AG08395 (cell line): ENCODE data around the gene SIMC1.
A peak's percentile ranks its signal among the peaks of the same experiment; 100 is the strongest.

Experiments
- DNase-seq: peaks from one replicate; pipeline ENCODE4 v3.0.0; 2012; ENCODE audit warnings: mixed read lengths, low spot score

SIMC1 gene

DNA sequence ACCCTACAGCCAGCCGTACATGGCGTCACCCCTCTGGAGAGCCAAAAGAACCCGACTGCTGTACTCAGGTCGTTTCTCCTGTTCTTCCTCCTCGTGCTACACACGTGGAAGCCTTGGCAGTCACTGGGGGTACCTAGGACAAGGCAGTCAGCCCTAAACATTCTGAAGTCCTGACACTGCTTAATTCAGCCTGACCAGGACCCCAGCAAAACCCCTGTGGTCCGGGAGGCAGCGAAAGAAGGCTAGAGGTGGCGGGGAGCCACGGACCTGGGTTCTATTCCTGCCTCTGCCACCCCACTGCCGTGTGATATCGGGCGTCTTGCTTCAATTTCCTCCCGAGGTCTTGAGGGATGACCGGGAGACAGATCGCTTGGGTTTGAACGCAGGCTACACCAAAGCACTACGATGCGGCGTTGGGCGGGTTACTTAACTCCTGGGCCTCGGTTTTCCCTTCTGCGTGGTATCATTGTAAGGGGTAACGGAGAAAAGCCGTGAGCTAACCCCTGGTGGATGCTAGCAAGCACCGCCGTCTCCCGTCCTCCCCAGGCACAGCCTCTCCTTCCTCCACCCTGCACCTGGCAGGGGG lies 126.6 kb downstream of the SIMC1 start:
- DNase-seq: no peak

DNA sequence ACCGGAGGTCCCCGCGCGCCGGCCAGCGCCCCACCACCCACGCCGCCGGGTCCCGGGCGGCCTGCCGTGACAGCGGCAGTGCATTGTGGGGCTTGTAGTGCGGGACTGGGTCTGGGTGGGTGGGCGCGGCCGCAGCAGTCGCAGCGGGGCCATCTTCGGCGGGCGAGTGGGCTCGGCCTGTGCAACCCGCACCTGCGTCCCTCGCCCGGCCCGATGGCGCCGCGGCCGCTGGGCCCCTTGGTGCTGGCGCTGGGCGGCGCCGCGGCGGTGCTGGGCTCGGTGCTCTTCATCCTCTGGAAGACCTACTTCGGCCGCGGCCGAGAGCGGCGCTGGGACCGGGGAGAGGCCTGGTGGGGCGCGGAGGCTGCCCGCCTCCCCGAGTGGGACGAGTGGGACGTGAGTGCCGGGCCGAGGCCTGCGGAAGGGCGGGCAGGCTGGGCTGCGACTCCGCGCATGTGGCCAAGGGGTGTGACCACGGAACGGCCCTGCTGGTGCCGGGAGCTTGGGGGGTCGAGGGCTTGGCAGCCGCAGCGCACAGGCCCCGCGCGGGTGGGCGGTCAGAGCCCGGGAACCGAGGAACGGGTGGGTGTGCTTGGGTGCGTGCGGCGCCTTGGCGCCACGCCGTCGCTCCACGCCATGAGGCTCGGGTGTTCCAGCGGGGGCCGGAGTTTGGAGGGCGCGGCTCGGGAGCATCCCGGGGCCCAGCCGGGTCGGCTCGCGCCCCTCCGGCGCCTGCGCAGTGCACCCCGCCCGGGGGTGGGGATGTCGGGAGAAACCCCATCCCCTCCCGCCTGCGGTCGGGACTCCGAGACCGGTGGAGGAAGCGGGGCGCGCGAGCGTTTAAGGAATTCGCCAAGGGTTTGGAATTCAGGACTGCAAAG lies 127.4 kb downstream of the SIMC1 start, which contains the start of gene ARL10:
Gene ARL10, plus strand, starts transcription at position 137 of the 881 bp plus-strand sequence. Its CDS starts 77 bp downstream, at position 214.
- peak; percentile 90 for DNase-seq

DNA sequence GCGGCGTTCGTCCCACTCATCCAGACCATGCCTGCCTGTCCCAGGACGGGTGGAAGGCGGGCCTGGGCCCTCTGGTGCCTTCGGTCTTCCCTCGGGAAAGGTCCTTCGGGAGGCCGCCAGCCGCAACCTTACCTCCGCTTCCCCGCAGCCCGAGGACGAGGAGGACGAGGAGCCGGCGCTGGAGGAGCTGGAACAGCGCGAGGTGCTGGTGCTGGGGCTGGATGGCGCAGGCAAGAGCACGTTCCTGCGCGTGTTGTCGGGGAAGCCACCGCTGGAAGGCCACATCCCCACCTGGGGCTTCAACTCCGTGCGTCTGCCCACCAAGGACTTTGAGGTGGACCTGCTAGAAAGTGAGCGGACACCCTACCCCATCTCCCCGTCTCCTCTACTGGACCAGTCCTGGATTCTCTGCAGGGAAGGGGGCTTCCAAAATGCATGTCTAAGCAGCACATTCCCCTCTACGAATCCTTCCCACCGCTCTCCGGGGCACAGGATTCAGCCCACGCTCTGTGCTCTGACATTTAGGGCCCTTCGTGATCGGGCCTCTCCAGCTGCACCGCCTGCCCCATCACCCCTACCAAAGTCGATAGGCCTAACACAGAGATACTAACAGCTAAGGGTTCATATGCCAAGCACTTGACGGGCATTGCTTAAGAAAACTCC lies 128.1 kb downstream of the SIMC1 start:
- no peak for DNase-seq

DNA sequence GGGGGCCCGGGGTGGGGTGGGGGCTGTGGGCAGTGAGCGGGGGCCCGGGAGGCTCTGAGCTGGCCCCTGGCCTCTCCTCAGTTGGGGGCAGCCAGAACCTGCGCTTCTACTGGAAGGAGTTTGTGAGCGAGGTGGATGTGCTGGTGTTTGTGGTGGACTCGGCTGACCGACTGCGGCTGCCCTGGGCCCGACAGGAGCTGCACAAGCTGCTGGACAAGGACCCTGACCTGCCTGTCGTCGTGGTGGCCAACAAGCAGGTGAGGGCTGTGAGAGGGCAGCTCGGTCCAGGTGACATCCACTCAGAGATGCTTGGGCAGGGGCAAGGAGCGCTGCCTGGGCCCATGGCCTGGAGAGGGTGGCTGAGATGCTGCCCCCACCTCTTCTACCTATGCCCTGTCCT lies 130.5 kb downstream of the SIMC1 start:
- no peak for DNase-seq

DNA sequence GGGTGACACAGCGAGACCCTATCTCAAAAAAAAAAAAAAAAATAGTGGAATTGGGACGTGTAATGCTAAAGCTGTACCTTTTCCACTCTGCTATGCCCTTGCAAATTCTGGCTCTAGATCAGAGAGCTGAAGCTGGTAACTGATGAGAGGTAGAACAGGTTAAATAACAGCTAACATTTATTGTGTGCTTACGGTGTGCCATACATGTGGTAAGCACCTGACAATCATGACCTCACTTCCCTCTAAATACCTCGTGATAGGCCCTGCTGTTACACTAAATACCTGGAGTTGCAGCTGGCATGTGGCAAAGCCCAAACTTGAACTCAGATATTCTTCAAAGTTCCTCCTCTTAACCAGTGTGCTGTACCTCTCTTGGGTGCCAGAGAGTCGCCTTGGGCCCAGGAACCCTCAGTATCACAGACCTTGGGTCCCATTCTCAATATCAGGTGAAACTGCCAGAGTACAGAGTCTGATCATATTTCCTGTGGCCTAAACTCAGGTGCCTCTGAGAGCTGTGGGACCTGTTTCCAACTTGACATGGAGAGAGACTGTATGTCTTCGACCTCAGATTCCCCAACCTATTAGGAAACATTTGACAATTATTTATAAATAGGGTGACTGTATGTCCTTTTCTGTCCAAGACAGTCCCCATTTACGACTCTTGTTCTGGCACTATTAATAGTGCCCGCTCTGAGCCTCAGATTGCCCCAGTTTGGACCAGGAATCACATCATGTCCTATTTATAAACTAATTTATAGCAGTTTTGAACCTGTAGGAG lies 131.9 kb downstream of the SIMC1 start:
- no peak for DNase-seq

DNA sequence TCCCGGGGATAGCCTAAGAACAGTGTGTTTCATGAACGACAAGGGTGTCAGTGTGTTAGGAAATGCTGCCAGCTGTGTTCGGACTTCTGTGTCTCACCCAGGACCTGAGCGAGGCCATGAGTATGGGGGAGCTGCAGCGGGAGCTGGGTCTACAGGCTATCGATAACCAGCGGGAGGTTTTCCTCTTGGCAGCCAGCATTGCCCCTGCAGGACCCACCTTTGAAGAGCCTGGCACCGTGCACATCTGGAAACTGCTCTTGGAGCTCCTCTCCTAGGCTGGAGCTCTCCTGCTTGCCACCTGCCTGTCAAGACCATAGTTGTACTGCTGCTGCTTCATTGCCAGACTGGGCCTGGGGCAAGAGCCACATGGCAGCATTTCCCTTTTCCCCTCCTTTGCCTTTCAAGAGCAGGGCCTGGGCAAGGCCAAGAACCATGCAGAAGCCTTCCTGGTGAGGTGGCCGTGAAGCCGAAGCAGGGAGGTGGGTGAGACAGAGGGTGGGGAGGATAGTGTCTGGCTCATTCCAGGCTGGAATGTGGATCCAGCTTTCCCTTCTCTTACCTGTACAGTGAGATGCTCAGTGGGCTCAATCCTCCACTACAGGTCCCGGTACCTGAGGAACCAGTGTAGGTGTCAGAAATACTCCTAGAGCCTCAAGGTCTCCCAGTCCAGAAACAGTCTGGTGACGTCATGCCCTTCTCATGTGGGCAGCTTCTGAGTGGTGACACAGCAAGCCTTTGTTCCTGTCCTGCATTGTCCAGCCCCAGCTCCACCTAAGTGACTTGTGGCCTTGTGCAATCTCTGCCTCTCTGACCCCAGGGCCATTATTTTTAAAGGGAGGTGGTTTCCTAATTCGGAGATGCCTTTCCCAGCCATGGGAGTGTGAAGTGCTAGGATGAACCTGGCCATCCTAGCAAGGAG lies 133.7 kb downstream of the SIMC1 start:
- no peak for DNase-seq

DNA sequence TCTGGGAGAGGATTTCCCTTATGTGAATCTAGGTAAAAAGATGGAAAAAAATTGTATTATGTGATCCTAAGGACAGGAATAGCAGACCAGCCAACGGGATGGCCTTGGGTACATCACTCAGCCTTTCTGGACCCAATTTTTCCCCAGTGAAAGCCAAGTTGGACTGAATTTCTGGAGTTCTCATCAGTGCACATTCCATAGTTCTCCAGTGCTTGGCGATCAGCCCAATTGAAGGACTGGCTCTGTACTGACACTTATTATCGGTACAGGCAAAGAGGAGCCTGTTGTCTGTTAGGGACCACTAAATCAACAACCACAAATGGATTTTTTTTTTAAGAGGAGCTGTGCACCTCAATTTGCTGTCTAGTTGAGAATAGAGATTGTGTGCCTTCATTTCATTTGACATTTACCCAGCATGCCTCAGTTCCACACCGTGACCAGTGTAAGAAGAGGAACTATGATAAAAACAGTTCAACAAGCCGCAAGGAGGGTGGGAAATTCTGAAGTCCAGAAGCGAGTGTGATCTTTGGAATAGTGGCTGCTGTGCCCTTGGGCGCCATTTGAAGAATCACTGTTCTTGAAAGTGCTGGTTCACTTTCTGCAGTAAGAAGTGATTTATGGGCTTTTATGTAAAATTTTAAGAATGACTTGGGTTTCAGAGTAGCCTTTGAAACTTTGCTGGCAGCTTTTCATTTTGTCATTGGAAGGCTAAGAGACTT lies 135.0 kb downstream of the SIMC1 start:
- DNase-seq: peak; percentile 10

DNA sequence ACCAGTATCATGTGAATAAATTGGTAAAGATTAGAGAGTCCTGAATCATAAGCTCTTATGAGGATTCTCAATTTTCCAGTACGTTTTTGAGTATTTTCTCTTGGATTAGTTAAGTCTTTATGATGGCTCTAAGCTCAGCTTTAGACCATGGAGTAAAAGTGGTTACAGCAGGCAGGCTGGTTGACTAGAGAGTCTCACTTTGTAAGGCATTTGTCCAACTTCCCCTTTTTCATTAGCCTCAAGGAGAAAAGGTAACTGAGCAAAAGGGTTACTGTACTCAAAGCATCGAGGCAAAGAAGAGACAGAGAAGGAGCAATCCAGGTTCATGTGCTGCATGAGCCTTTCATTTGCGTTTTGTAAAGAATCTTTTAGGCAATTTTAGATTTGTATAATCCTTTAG lies 141.7 kb downstream of the SIMC1 start:
- DNase-seq: no peak

DNA sequence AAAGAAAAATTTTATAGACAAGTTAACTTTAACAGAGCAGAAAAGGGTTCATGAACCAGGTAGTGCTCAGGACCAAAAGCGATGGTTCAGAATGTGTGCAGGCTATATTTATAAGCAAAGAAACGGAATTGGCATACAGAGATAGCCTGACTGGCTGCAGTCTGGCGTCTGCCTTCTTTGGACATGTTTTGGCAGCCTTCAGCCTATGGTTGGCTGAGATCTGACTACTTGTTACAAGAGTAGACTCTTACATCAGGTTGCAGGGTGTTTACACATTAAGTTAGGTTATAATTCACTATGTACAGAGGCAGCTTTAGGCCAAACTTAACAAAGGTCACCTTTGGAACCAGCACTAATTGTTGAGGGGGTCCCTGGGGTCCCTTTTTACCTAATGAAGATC lies 143.2 kb downstream of the SIMC1 start:
- DNase-seq: no peak

DNA sequence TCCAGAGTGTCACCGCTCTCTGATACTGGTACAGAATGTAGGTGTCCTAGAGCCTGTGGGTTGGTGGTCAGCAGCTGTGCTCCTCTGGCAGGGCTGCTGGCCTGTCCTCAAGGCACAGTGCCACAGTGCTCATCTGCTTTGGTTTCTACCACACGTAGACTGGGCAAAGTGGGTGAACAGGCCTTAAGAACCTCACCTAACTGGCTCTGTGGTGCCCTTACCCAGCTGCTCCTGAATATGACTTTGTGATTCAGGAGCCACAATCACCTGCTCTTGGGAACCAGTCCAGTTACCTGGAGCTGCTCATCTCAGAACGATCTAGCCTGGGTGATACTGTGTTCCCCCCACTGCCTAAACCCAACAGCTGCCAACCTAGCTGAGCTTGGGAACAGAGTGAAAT lies 143.8 kb downstream of the SIMC1 start:
- DNase-seq: no peak

DNA sequence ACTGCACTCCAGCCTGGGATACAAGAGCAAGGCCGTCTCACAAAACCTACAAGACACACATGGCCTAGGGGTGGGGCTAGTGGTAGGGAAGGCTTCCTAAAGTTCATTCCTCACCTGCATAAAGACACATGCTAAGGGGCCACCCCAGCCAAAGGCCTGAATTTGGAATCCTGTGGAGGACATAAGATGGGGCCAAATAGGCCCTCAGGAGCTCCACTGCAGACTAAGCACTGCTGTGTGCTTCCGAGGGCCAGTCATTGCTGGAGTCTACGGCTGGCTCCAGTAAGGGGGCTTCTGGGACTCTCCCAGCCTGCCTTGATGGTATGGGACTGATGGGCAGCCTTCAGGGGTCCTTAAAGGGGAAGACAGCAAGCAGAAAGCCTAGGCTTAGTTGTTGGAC lies 144.5 kb downstream of the SIMC1 start:
- no peak for DNase-seq

DNA sequence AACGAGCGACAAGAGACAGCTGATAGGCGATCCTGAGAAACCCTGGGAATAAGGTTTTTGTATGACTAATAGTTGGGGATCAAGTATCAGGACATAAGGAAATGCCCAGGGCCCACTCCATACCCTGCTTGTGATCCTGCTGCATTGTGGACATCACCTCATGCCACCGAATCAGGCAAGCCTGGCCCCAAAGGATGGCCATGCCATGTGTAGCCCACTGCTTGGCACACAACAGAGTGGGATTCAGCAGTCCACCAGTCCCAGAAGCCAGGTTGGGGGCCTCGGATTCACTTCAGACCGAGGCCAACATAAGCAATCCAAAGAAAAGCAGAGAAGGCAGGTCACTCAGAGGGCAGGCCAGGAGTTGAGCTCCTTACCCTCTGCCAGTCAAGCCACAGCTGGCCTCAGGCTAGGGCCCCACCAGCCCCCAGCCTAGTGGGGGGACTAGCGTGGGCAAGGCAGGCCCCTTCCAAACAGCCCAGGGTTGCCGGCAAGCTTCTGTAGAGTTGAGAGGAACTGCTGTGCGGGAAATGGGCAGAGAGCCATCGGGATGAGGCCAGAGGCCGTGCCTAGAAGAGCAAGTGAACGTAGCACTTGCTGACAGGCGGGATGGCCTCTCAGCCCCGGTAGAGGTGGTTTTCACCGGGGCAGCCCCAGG lies 145.2 kb downstream of the SIMC1 start:
- no peak for DNase-seq

DNA sequence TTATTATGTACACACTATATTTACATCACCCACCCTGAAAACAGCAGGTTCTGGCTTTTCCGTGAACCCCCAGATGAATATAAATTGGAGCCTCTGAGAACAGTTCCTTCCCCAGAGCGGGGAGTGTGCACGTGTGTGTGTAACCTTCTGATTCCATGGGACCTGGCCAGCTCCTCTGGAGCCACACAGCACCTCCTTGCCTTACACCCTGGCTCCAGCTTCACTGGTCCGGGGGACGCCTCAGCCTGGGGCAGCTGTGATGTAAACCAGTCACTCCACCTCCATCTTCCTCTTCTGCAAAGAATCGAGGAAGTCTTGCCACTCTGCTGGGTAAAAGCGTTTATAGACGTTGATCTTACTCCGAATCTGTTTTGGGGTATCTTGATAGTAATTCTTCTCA lies 145.7 kb downstream of the SIMC1 start:
- no peak for DNase-seq

DNA sequence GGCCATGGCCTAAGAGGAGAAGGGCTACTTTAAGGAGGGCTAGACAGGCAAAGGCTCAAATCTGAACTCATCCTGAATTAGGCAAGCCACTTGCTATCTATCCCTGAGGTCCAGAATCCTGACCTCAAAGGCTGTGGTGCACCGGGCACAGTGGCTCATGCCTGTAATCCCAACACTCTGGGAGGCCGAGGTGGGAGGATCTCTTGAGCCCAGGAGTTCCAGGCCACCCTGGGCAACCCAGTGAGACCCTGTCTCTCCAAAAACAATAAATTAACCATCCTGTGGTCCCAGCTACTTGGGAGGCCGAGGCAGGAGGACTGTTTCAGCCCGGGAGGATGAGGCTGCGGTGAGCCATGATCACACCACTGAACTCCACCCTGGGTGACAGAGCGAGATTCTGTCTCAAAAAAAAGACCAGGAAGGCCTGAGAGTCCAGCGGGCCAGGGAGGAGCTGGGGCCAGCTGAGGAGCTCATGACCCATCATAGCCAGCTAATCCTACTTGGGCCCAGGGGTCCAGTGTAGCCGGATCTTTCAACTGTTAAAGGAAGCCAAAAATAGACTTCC lies 146.2 kb downstream of the SIMC1 start:
- no peak for DNase-seq

DNA sequence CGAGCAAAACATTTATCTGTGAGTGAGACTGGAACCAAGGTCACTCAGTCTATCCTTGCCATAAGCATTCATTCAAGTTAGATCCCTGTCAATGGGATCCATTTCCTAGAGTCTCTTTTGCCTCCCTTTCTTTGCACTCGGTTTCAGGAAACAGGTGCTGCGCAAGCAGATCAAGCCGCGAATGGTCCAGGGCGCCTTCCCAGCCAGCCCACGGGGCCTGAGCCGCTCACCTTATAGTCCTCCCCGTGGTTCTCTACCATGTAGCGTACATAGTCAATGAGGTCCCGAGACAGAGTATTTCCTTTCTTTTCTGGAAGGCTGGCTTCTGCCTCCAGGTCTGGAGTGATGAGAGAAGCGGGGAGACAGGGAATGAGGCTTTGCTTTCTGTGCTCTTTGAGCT lies 146.8 kb downstream of the SIMC1 start:
- no peak for DNase-seq

DNA sequence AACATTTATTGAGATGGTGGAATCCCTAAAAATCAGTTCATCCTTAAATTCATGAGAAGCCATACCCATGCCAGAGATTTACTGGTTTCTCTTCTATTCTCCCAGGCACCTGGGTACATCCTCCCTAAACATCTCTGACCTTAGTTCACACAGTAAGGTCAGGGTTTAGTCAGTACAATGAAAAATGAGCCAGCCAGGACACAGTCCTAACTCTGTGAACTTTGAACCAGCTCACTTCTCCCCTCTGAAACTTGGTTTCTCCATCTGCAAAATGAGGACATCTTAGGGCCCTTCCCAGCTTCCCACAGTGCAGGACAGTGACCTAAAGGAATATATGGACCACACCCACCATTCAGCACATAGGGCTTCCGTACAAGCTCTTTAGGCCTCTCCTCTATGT lies 148.3 kb downstream of the SIMC1 start:
- DNase-seq: no peak

DNA sequence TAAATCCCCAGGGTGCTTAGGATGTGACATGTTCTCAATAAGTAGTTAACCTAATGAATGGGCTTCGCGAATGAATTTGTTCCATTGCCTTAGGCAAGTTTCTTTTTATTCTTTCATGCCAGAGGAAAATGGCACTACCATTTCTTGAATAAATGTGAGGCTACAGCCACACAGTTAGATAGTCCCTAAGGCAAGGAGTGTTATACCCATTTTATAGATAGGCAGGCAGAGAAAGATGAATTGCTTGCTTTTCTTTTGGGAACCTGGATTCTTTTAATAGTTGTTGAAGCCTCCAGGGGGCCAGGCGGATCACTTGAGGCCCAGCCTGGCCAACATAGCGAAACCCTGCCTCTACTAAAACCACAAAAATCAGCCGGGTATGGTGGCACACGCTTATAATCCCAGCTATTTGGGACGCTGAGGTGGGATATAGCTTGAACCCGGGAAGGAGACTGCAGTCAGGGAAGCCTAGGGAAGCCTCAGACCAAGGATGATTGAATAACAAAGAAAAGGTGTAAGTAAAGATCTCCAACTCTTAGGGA lies 149.2 kb downstream of the SIMC1 start:
- DNase-seq: no peak

DNA sequence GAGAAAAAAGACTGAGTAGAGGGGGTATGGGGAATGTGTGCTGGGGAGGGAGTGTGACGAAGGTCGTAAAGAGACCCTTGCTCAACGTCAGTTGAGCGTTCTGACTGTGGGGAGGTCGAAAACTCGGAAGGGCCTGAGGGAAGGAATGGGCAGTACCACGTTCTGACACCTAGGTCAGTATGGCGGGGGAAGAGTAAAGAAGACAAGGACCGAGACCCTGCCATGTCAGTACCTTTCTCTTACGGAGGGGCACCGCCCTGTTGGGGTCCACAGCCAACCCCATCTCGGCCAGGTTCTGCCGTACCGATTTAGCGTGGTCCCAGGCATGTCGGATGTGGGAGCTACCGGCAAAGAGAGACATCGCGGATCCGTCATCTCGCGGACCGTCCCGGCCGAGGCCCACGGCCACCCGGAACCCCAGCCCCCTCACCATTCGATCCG lies 149.8 kb downstream of the SIMC1 start:
- DNase-seq: peak; percentile 18

DNA sequence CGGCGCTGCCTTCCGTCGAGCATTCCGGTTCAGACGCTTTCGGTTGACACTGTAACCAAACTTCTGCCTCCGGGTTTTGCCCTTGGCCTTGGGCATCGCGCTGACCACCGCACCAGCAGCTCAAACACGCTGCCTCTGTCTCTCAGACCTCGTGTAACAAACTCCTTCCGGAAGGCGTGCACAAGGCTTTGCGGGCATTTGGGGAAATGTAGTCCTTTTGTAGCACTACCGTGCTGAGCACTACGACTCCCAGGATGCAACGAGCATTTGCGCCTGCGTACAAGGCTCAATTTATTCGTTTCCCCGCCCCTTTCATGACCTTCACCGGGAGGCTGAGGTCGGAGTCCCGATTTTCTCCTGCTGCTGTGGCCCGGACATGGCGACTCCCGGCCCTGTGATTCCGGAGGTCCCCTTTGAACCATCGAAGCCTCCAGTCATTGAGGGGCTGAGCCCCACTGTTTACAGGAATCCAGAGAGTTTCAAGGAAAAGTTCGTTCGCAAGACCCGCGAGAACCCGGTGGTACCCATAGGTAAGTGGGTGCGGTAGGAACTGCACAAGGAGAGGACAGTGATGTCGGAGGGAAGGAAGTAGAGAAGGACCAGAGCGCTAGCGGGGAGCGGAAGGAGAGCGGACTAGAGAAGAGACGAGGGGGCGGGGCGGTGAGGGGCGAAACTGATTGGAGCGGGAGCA lies 150.4 kb downstream of the SIMC1 start, which contains the start of the genes HIGD2A and NOP16:
Gene HIGD2A, plus strand, starts transcription at position 308 of the 691 bp plus-strand sequence. Its CDS starts 69 bp downstream, at position 377.
Gene NOP16, minus strand, starts transcription at position 155 of the 691 bp plus-strand sequence. Its CDS starts 59 bp downstream, at position 96.
- peak; percentile 99 for DNase-seq
